Esophagus (tissue), 2 donors: ENCODE results near the gene SLC25A34. TPM values are rescaled to one million over a fixed set of nuclear protein-coding genes. Genes with fewer than 3 reads are reported as not detected.

ENCODE experiments used
- H3K27ac ChIP-seq, 2 donors: one replicate each; pipeline ENCODE4 v1.5.1; 2013; ENCODE audit warnings: low read depth in 2 of 2, mild to moderate bottlenecking in 2 of 2, inconsistent platforms in 1 of 2, low read length in 1 of 2, moderate library complexity in 1 of 2
- H3K27me3 ChIP-seq, 2 donors: one replicate each; pipeline ENCODE4 v1.6.1; 2013; ENCODE audit warnings: low read length in 2 of 2, control low read depth in 1 of 2, mild to moderate bottlenecking in 1 of 2; ENCODE audit not compliant: insufficient read depth in 2 of 2, control insufficient read depth in 1 of 2
- H3K36me3 ChIP-seq, 2 donors: one replicate each; pipeline ENCODE4 v1.6.1; 2013; ENCODE audit warnings: low read length in 1 of 2; ENCODE audit not compliant: control insufficient read depth in 2 of 2, insufficient read depth in 2 of 2
- H3K4me1 ChIP-seq, 2 donors: one replicate each; pipeline ENCODE4 v1.6.1; 2013; ENCODE audit warnings: low read length in 1 of 2; ENCODE audit not compliant: control insufficient read depth in 2 of 2, insufficient read depth in 2 of 2
- H3K4me3 ChIP-seq, 2 donors: one replicate each; pipeline ENCODE4 v1.5.1; 2013; ENCODE audit warnings: low read length in 2 of 2, mild to moderate bottlenecking in 2 of 2, low read depth in 1 of 2, moderate library complexity in 1 of 2
- H3K9me3 ChIP-seq, 2 donors: one replicate each; pipeline ENCODE4 v1.6.1; 2013; ENCODE audit warnings: mild to moderate bottlenecking in 2 of 2, low read depth in 1 of 2, low read length in 1 of 2, moderate library complexity in 1 of 2; ENCODE audit not compliant: control insufficient read depth in 2 of 2, insufficient read depth in 1 of 2
- WGBS, 2 donors: extraction: QIAGEN DNeasy Blood & Tissue Kit; methylation state at CpG; one replicate each; pipeline ENCODE4 v1.1.7; 2013; 5-methylcytosine and 5-hydroxymethylcytosine counted together
- polyA plus RNA-seq, 2 donors: library from polyadenylated mRNA; stranded (reverse); fragments of 200-250 nt; gene quantifications; one replicate each; pipeline ENCODE4 v1.2.3, GENCODE V29; 2013
- donor health status: healthy with polysubstance abuse.
- donor health status: Bipolar disorder and iron deficiency.

SLC25A34 gene
- polyA plus RNA-seq, 2 donors = 0.46 to 2.7 TPM

GRCh38 chr1:15757016-15757543 lies 21.0 kb downstream of the SLC25A34 start:
- H3K4me1 ChIP-seq = peaks cover 3 to 14% of the 10 kb centered on the region in 2 donors
- 61 to 76% methylated on average over 9 of the region's 9 CpGs for WGBS, 2 donors

DNA sequence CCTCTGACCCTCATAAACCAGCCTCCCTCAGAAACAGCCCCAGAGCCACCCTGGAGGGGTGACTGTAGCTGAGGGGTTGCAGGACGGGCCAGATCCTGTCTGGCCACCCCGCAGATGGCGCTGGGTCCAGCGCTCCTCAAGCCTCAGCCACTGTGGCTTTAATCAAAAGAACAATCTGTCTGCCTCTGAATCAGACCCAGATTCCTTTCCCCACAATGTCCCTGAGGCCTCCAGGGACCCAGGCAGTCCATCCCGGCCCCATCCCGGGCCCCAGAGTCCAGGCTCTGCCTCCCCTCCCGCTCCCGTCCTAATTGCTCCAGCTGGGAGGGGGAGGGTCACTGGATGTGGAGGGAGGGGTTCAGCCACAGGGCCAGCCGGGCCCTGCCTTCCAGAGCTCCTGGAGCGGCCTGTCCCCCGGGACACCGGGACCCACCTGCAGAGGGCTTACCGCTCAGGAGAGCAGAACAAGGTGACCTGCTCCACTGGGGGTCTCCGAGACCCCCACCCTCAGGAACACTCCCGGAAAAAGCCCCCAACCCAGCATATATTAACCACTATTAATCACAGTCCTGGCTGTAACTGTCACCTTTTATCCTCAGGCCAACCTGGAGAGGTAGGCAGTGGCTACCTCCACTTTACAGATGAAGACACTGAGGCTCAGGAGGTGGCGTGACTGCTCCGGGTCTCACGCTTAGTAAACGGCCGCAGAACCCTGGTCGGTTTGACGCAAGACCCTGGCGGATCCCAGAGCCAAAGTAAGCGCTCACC lies 21.7 kb downstream of the SLC25A34 start:
- Histone ChIP-seq H3K27me3 (no peaks in the 10 kb centered on the region), H3K4me3 (peak overlapping the region in 1 of 2 donors; percentile 67), H3K9me3 (no peaks in the 10 kb centered on the region), H3K36me3 (no peaks in the 10 kb centered on the region), H3K27ac (peak overlapping the region; percentile 26 to 59), H3K4me1 (peaks cover 3 to 14% of the 10 kb centered on the region in 2 donors)
- 22 to 25% methylated on average over 24 of the region's 24 CpGs for WGBS, 2 donors

More at GRCh38 chr1:15757016-15757543, 21.0 kb downstream of the SLC25A34 start:
- H3K9me3 ChIP-seq = no peaks in the 10 kb centered on the region
- H3K27me3 ChIP-seq = no peaks in the 10 kb centered on the region
- no peaks in the 10 kb centered on the region for H3K36me3 ChIP-seq
- peak overlapping the region; percentile 8 to 39 for H3K27ac ChIP-seq
- no peak overlapping the region for H3K4me3 ChIP-seq

DNA sequence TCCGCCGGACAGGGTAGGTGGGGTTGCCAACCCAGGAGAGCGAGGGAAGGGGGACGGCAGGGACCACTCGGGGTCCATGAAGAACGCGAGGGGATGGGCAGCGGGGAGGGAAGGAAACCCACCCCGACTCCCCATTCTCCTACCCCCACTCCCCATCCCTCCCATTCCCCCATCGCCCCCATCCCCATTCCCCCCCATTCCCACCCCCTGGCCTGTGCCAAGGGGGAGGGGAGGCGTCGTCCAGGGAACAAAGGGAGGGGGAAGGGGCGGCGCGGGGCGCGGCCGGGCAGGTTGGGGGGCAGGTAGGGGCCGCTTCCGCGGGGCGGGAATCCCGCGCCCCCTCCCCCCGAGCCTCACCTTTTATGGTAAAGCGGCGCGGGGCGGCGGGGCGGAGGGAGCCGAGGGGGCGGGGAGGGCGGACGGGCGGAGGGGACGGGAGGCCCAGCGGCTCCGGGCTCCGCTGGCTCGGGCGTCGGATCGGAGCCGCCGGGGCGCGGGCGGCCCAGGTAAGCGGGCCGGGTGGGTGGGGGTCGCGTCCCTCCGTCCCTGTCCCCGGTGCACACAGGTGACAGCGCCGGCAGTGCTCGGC lies 22.4 kb downstream of the SLC25A34 start, which contains the start of gene FBLIM1:
FBLIM1 (plus strand) TSS at position 453 of the 589 bp plus-strand sequence. CDS start 6,189 bp downstream, outside the sequence.
- H3K36me3 ChIP-seq = no peaks in the 10 kb centered on the region
- no peaks in the 10 kb centered on the region for H3K9me3 ChIP-seq
- peaks cover 3 to 14% of the 10 kb centered on the region in 2 donors for H3K4me1 ChIP-seq
- peak within 1 kb of the TSS; percentile 59 to 71 for H3K27ac ChIP-seq
- WGBS, 2 donors = 4 to 13% methylated on average over 9 to 54 of the region's 58 CpGs
- peak within 1 kb of the TSS; percentile 67 to 70 for H3K4me3 ChIP-seq
- no peaks in the 10 kb centered on the region for H3K27me3 ChIP-seq

DNA sequence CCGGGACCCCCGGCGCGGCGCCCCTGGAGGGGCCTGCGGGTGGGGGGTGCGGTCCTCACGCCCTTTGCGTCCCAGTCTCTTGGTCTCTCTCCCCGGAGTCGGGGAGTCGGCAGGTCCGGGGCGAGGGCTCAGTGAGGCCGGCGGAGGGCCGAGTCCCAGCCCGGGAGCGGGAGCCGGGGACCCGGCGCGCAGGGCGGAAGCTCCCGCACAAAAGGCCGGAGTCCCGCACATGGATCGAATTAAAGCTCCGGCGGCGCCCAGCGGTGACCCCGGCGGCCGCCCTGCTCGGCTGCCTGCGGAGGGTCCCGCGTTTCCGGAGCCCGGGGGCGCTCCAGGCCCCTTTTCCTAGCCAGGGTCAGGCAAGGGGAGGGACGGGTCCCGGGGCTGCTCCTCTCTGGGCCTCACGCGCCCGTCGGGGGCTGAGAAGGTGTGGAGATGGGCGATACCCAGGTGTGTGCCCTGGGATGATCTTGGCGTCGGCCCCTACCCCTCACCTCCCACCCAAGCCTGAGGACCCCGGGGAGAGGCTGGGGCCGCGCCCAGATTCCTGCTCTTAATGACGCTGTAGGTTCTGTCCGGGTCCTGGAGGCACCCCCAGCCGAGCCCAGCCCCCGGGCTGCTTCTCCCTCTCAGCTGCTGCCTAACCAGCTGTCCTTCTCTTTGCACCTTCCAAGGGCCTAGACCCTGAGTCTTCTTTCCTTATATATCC lies 23.0 kb downstream of the SLC25A34 start:
- WGBS, 2 donors = 2 to 3% methylated on average over 35 to 58 of the region's 58 CpGs
- H3K36me3 ChIP-seq = no peaks in the 10 kb centered on the region
- H3K4me3 ChIP-seq = peak overlapping the region; percentile 67 to 70
- H3K27me3 ChIP-seq = no peaks in the 10 kb centered on the region
- H3K27ac ChIP-seq = peak overlapping the region; percentile 54 to 71
- H3K4me1 ChIP-seq = peaks cover 4 to 14% of the 10 kb centered on the region in 2 donors
- no peaks in the 10 kb centered on the region for H3K9me3 ChIP-seq

GRCh38 chr1:15760520-15761211 lies 24.6 kb downstream of the SLC25A34 start:
- no peak overlapping the region for H3K4me3 ChIP-seq
- peaks cover 12 to 28% of the 10 kb centered on the region in 2 donors for H3K4me1 ChIP-seq
- H3K27me3 ChIP-seq = no peaks in the 10 kb centered on the region
- no peaks in the 10 kb centered on the region for H3K9me3 ChIP-seq
- 39 to 49% methylated on average over 12 of the region's 12 CpGs for WGBS, 2 donors
- H3K27ac ChIP-seq = peak overlapping the region; percentile 43 to 73
- H3K36me3 ChIP-seq = peaks cover 0 to 4% of the 10 kb centered on the region in 2 donors

- H3K27ac ChIP-seq = peak overlapping the region; percentile 43 to 73
These were observed 25.5 kb downstream of the SLC25A34 start for GRCh38 chr1:15761366-15762128.

GRCh38 chr1:15762546-15762945 lies 26.5 kb downstream of the SLC25A34 start:
- H3K4me1 ChIP-seq = peaks cover 12 to 26% of the 10 kb centered on the region in 2 donors
- WGBS, 2 donors = 81 to 82% methylated on average over 10 of the region's 10 CpGs
- no peaks in the 10 kb centered on the region for H3K27me3 ChIP-seq
- peaks cover 0 to 4% of the 10 kb centered on the region in 2 donors for H3K36me3 ChIP-seq
- H3K4me3 ChIP-seq = no peak overlapping the region
- no peak overlapping the region for H3K27ac ChIP-seq
- no peaks in the 10 kb centered on the region for H3K9me3 ChIP-seq

More at GRCh38 chr1:15761366-15762128, 25.5 kb downstream of the SLC25A34 start:
- 62 to 69% methylated on average over 8 of the region's 8 CpGs for WGBS, 2 donors
- Histone ChIP-seq H3K36me3 (peaks cover 0 to 4% of the 10 kb centered on the region in 2 donors), H3K9me3 (no peaks in the 10 kb centered on the region), H3K4me3 (no peak overlapping the region), H3K4me1 (peaks cover 12 to 32% of the 10 kb centered on the region in 2 donors), H3K27me3 (no peaks in the 10 kb centered on the region)

DNA sequence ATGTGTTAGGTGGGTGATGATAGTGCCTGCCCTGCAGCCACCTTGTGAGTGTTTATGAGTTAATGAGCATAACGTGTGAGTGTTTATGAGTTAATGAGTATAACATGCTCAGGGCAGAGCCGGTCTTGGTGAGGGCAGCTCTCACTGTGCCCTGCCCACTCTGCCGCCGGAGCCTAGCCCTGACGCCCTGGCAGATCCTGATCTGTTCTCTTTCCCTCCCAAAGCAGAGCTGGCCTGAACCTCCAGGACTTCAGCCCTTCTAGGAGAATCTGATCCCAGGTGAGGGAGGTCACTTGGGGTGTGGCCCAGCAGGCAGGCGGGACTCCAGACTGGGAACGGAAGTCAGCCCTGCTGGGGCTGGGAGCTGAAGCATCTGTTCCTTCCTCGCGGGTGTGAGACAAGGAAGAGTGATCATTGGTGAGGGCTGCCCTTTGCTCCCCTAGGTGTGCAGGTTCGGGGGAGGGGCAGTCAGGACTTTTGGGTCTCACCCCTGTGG lies 28.3 kb downstream of the SLC25A34 start:
- no peaks in the 10 kb centered on the region for H3K27me3 ChIP-seq

More for the DNA sequence above, 28.3 kb downstream of the SLC25A34 start:
- WGBS, 2 donors = 39 to 41% methylated on average over 10 of the region's 10 CpGs
- H3K9me3 ChIP-seq = no peaks in the 10 kb centered on the region
- no peak overlapping the region for H3K4me3 ChIP-seq
- H3K27ac ChIP-seq = peak overlapping the region; percentile 62 to 80
- peaks cover 12 to 18% of the 10 kb centered on the region in 2 donors for H3K4me1 ChIP-seq
- H3K36me3 ChIP-seq = peaks cover 0 to 4% of the 10 kb centered on the region in 2 donors
